ENCODE data around the gene TAOK1. TPM values are rescaled to one million over a fixed set of nuclear protein-coding genes. Genes with fewer than 3 reads are reported as not detected.

TAOK1 gene
- 94.8 and 101 TPM in 2 replicates for total RNA-seq (2013; cell fraction: nucleolus; rRNA removed)
- 16.2 and 17.8 TPM in 2 replicates for total RNA-seq (2014; rRNA removed)
- 18.1 and 19.3 TPM in 2 replicates for total RNA-seq (2014; rRNA removed; fragmentation: Illumina TruSeq; extraction: Trizol)
- 26.3 and 27.1 TPM in 2 replicates for total RNA-seq (2021)
- 3.9 TPM for polyA plus RNA-seq (2011; ENCODE audit: low read depth)
- polyA plus RNA-seq (2011; rRNA removed), result 18.6 and 27.6 TPM in 2 replicates
- 5.2 and 7.0 TPM in 2 replicates for polyA plus RNA-seq (2011; cell fraction: cytosol; rRNA removed)
- polyA plus RNA-seq (2011; cell fraction: nucleus; rRNA removed), result 25.2 and 26.3 TPM in 2 replicates
- 5.1 and 8.4 TPM in 2 replicates for polyA plus RNA-seq (2012)
- 15.1 and 18.1 TPM in 2 replicates for polyA plus RNA-seq (2014; fragmentation: Illumina TruSeq; extraction: Trizol)
- 1 to 10 TPM; 2.4 to 3.4 TPM for polyA plus RNA-seq (2014; fragmentation: Nextera tagmentation; extraction: Ambion mirVana)
- polyA plus RNA-seq (2014; rRNA removed), result 7.7 and 8.5 TPM in 2 replicates
- polyA plus RNA-seq (2016; fragmentation: Nextera tagmentation; extraction: Ambion mirVana), result 1 to 10 TPM; 2.0 to 2.7 TPM
- polyA minus RNA-seq (2011; rRNA and poly(A)+ RNA removed), result 26.9 and 44.5 TPM in 2 replicates
- polyA minus RNA-seq (2011; cell fraction: cytosol; rRNA and poly(A)+ RNA removed), result 15.1 and 18.0 TPM in 2 replicates
- 21.4 and 24.8 TPM in 2 replicates for polyA minus RNA-seq (2011; cell fraction: nucleus; rRNA and poly(A)+ RNA removed)
- percentile 75 among the genes with signal in this experiment for Bru-seq, nascent RNA
- percentile 85 among the genes with signal in this experiment for BruChase-seq, experiment 1, labeled RNA remaining after a 6-hour chase
- BruChase-seq, experiment 2, labeled RNA remaining after a 2-hour chase, result percentile 87 among the genes with signal in this experiment
- long read RNA-seq, experiment 1, partial matches to known transcripts, result 0 of 1 reads
- long read RNA-seq, experiment 1, other reads (novel, unspliced or antisense), result 1 of 1 reads
- long read RNA-seq, experiment 2, partial matches to known transcripts, result 3 of 9 reads
- long read RNA-seq, experiment 2, other reads (novel, unspliced or antisense), result 6 of 9 reads

GRCh38 chr17:29389982-29390850 lies at the start of gene TAOK1:
Gene TAOK1 (plus strand): TSS chr17:29390363. CDS start chr17:29451549, 61,186 bp downstream.
- under 1% methylated on average over 54 of the region's 87 CpGs for WGBS (ENCODE audit: insufficient coverage, insufficient replicate concordance, low lambda C conversion rate, missing lambda C conversion rate)
- TSS peak; percentile 71 for BruUV-seq (replicated peaks)
- ATAC-seq, result peak; percentile 94
- TF ChIP-seq NR2C2 (IDR thresholded peaks at IDR 0.05; ENCODE audit: borderline replicate concordance, control insufficient read depth, insufficient read length, low read depth) (no peak), ZNF274 (IDR thresholded peaks at IDR 0.05; ENCODE audit: insufficient read depth, insufficient read length) (no peak), DPF2 (IDR thresholded peaks at IDR 0.05) (peak; percentile 78), JUND (IDR thresholded peaks at IDR 0.05; ENCODE audit: low read depth, low read length) (0 out of 2 replicates have a peak, but pooled peaks have one; percentile 29), RUNX3 (IDR thresholded peaks at IDR 0.05; ENCODE audit: low read length) (peak; percentile 63; the same call in 1 of the 2 replicates), ZNF24 (IDR thresholded peaks at IDR 0.05) (0 out of 2 replicates have a peak, but pooled peaks have one; percentile 27), GABPA (IDR thresholded peaks at IDR 0.05; ENCODE audit: low read depth) (no peak), E2F4 (IDR thresholded peaks at IDR 0.05; ENCODE audit: low read depth, low read length) (no peak), CREB1 (IDR thresholded peaks at IDR 0.05; ENCODE audit: low read depth) (peak; percentile 87), CHD2 (IDR thresholded peaks at IDR 0.05; ENCODE audit: borderline replicate concordance, low read depth, low read length) (peak; percentile 100), EED (IDR thresholded peaks at IDR 0.05; ENCODE audit: low read depth) (no peak; the same call in 1 of the 2 replicates), NR2F1 (conservative IDR thresholded peaks at IDR 0.05) (peak; percentile 57), FOXK2 (IDR thresholded peaks at IDR 0.05) (no peak), CEBPB (IDR thresholded peaks at IDR 0.05; ENCODE audit: borderline replicate concordance in 1 of 2, low read depth in 2 of 2, low read length in 2 of 2) (no peak), YY1 (IDR thresholded peaks at IDR 0.05; ENCODE audit: low read depth, low read length) (peak; percentile 88), ATF7 (IDR thresholded peaks at IDR 0.05; ENCODE audit: low read depth) (peak; percentile 67; the same call in 1 of the 2 replicates), NFYA (IDR thresholded peaks at IDR 0.05; ENCODE audit: borderline replicate concordance, low read depth, low read length) (no peak), BACH1 (IDR thresholded peaks at IDR 0.05; ENCODE audit: borderline replicate concordance) (peak; percentile 68; the same call in 1 of the 2 replicates)

More at GRCh38 chr17:29389982-29390850, at the start of gene TAOK1:
- no peaks in the 10 kb centered on the region; the same call in 1 of the 2 replicates for H4K20me1 ChIP-seq (ENCODE audit: control insufficient read depth, insufficient read depth)
- peak within 1 kb of the TSS; percentile 99 for H2AFZ ChIP-seq (ENCODE audit: control insufficient read depth, low read depth, low read length)
- CTCF ChIA-PET, result interaction anchor here (0.9 to 1.4 kb wide), 2 partner anchors 20 to 202 kb away, joined by 3 to 4 read pairs; no protein-coding TSS in a partner anchor
- H3K36me3 ChIP-seq (ENCODE audit: control insufficient read depth in 2 of 2, insufficient read depth in 2 of 2, low read length in 1 of 2), result no peaks in the 10 kb centered on the region; a peak in 1 of 4 replicates
- peak within 1 kb of the TSS; percentile 99 for H3K4me2 ChIP-seq (ENCODE audit: control insufficient read depth, insufficient read depth)
- SMC1A ChIA-PET (ENCODE audit: uncharacterized antibody, unreplicated experiment), result interaction anchor here (0.5 kb wide), 1 partner anchor 147 kb away, joined by 3 read pairs; no protein-coding TSS in a partner anchor
- no peaks in the 10 kb centered on the region for H3K9me3 ChIP-seq (replicated peaks; ENCODE audit: control insufficient read depth, insufficient read depth, low read length)
- peak within 1 kb of the TSS; percentile 96 for H3K4me3 ChIP-seq
- in situ Hi-C loops (cut with MboI) (no loop called here), intact Hi-C loops (cut with micrococcal nuclease; ENCODE audit: unreplicated experiment) (loop anchor here (10.0 kb wide), 1 partner anchor 125 kb away; no protein-coding TSS in a partner anchor)
- peak within 1 kb of the TSS; percentile 93 for H3K27ac ChIP-seq (ENCODE audit: control insufficient read depth, insufficient read depth)
- FAIRE-seq (peak; percentile 91), DNase-seq (ENCODE audit: low read depth, low spot score) (peak; percentile 88)
- RAD21 ChIA-PET (ENCODE audit: unreplicated experiment), result interaction anchor here (0.6 to 1.6 kb wide), 2 partner anchors 20 to 627 kb away, joined by 3 to 4 read pairs; no protein-coding TSS in a partner anchor
- no peaks in the 10 kb centered on the region for H3K27me3 ChIP-seq (replicated peaks in 1 of 2; ENCODE audit: control insufficient read depth in 2 of 2, insufficient read depth in 2 of 2, low read length in 1 of 2)
- peaks cover 49% of the 10 kb centered on the region for H3K79me2 ChIP-seq (ENCODE audit: control insufficient read depth, insufficient read depth, low read length)
- H3K4me1 ChIP-seq (ENCODE audit: control insufficient read depth, insufficient read depth, low read length), result no peaks in the 10 kb centered on the region
- POLR2A ChIA-PET, result interaction anchor here (1.2 kb wide), 1 partner anchor 96 kb away, joined by 5 read pairs; the partner anchor contains the start of gene NUFIP2
- peak within 1 kb of the TSS; percentile 96 for H3K9ac ChIP-seq (ENCODE audit: control insufficient read depth, insufficient read depth, low read length)

Measured in GM12878 (cell line).